Astrocyte (in vitro differentiated cells and primary cell): ENCODE results near the gene APLP1. TPM values are rescaled to one million over a fixed set of nuclear protein-coding genes. Genes with fewer than 3 reads are reported as not detected.

Experiments
- DNase-seq: peaks from one replicate; pipeline ENCODE4 v3.0.0-alpha.2; 2010; ENCODE audit warnings: low read depth
- FAIRE-seq: peaks from 2 replicates; lab custom pipeline; 2011; peaks lifted over from hg19 to GRCh38; lab: Jason Lieb, UNC
- H2AFZ ChIP-seq: 2 replicates; pipeline ENCODE4 v1.6.0; 2012; ENCODE audit warnings: low read depth, low read length, inconsistent platforms
- H3K27ac ChIP-seq: 2 replicates; pipeline ENCODE4 v1.5.1; 2011; ENCODE audit warnings: low read depth, low read length, inconsistent platforms
- H3K27me3 ChIP-seq: 2 replicates; pipeline ENCODE4 v1.6.0; 2011; ENCODE audit warnings: low read length, inconsistent platforms; ENCODE audit not compliant: insufficient read depth
- H3K36me3 ChIP-seq: 2 replicates; pipeline ENCODE4 v1.5.1; 2011; ENCODE audit warnings: low read length, inconsistent platforms; ENCODE audit not compliant: insufficient read depth
- H3K4me1 ChIP-seq: 2 replicates; pipeline ENCODE4 v1.5.1; 2011; ENCODE audit warnings: low read length, inconsistent platforms; ENCODE audit not compliant: insufficient read depth
- H3K4me2 ChIP-seq: 2 replicates; pipeline ENCODE4 v1.6.0; 2012; ENCODE audit warnings: low read length, inconsistent platforms
- H3K4me3 ChIP-seq: 2 replicates; pipeline ENCODE4 v1.5.1; 2011; ENCODE audit warnings: low read depth, mild to moderate bottlenecking, low read length, inconsistent platforms; ENCODE audit not compliant: insufficient read depth
- H3K79me2 ChIP-seq: 2 replicates; pipeline ENCODE4 v1.6.0; 2012; ENCODE audit warnings: mild to moderate bottlenecking, low read length, inconsistent platforms; ENCODE audit not compliant: insufficient read depth
- H3K9ac ChIP-seq: 2 replicates; pipeline ENCODE4 v1.6.0; 2012; ENCODE audit warnings: mild to moderate bottlenecking, low read length, inconsistent platforms
- H3K9me3 ChIP-seq: 2 replicates; pipeline ENCODE4 v1.5.1; 2012; ENCODE audit warnings: low read depth, mild to moderate bottlenecking, low read length, inconsistent platforms; ENCODE audit not compliant: insufficient read depth
- H4K20me1 ChIP-seq: 2 replicates; pipeline ENCODE4 v1.6.0; 2012; ENCODE audit warnings: low read length, inconsistent platforms; ENCODE audit not compliant: insufficient read depth
- H3K27ac Mint-ChIP-seq: one replicate; pipeline ENCODE4 v1.8.0; 2021; ENCODE audit warnings: mild to moderate bottlenecking, mixed read lengths; ENCODE audit not compliant: unreplicated experiment
- H3K27me3 Mint-ChIP-seq: one replicate; pipeline ENCODE4 v1.8.0; 2021; ENCODE audit warnings: low read depth, mixed read lengths; ENCODE audit not compliant: unreplicated experiment
- H3K36me3 Mint-ChIP-seq: one replicate; pipeline ENCODE4 v1.8.0; 2021; ENCODE audit warnings: low read depth, mixed read lengths; ENCODE audit not compliant: unreplicated experiment
- H3K4me1 Mint-ChIP-seq: one replicate; pipeline ENCODE4 v1.8.0; 2021; ENCODE audit warnings: low read depth, mixed read lengths; ENCODE audit not compliant: unreplicated experiment
- H3K4me3 Mint-ChIP-seq: one replicate; pipeline ENCODE4 v1.8.0; 2021; ENCODE audit warnings: mild to moderate bottlenecking, moderate library complexity, mixed read lengths; ENCODE audit not compliant: unreplicated experiment
- H3K9me3 Mint-ChIP-seq: one replicate; pipeline ENCODE4 v1.8.0; 2021; ENCODE audit warnings: mild to moderate bottlenecking, mixed read lengths; ENCODE audit not compliant: unreplicated experiment
- CTCF ChIP-seq: IDR thresholded peaks from 2 replicates; pipeline ENCODE4 v1.5.1; 2011; ENCODE audit warnings: low read depth, mild to moderate bottlenecking, inconsistent platforms, low read length, moderate library complexity; ENCODE audit not compliant: insufficient read depth
- EZH2 ChIP-seq: IDR thresholded peaks from 2 replicates; pipeline ENCODE4 v1.6.1; 2012; ENCODE audit warnings: mild to moderate bottlenecking, low read length, inconsistent platforms; ENCODE audit not compliant: insufficient read depth
- total RNA-seq: library from RNA; stranded (reverse); gene quantifications from 2 replicates; pipeline ENCODE4 v1.2.1, GENCODE V29; 2021

Gene APLP1
- total RNA-seq, 1 donor from 2014 or later = 69.4 TPM

GRCh38 chr19:35915443-35915842, 47.1 kb downstream of the APLP1 start:
- no peaks in the 10 kb centered on the region for H3K4me1 Mint-ChIP-seq
- Histone ChIP-seq H3K4me3 (no peak overlapping the region), H2AFZ (no peak overlapping the region), H3K4me2 (no peak overlapping the region), H3K79me2 (no peaks in the 10 kb centered on the region), H3K9ac (no peak overlapping the region), H3K27ac (no peak overlapping the region), H3K27me3 (no peaks in the 10 kb centered on the region), H3K36me3 (no peaks in the 10 kb centered on the region), H4K20me1 (no peaks in the 10 kb centered on the region), H3K4me1 (peaks cover 6% of the 10 kb centered on the region), H3K9me3 (no peaks in the 10 kb centered on the region)
- no peaks in the 10 kb centered on the region for H3K27me3 Mint-ChIP-seq
- no peak for DNase-seq
- H3K4me3 Mint-ChIP-seq = no peak overlapping the region
- H3K9me3 Mint-ChIP-seq = no peaks in the 10 kb centered on the region
- no peaks in the 10 kb centered on the region for H3K36me3 Mint-ChIP-seq
- TF ChIP-seq CTCF (no peak), EZH2 (no peak)
- FAIRE-seq = no peak
- no peak overlapping the region for H3K27ac Mint-ChIP-seq

GRCh38 chr19:35919306-35919705, 50.9 kb downstream of the APLP1 start:
- no peaks in the 10 kb centered on the region for H3K79me2 ChIP-seq
- H3K4me1 Mint-ChIP-seq = no peaks in the 10 kb centered on the region
- TF ChIP-seq EZH2 = no peak
- no peak for TF ChIP-seq CTCF
- H3K27ac Mint-ChIP-seq = no peak overlapping the region
- no peaks in the 10 kb centered on the region for H3K9me3 ChIP-seq
- no peaks in the 10 kb centered on the region for H4K20me1 ChIP-seq
- no peaks in the 10 kb centered on the region for H3K4me1 ChIP-seq
- no peak overlapping the region for H2AFZ ChIP-seq
- H3K9me3 Mint-ChIP-seq = no peaks in the 10 kb centered on the region
- no peaks in the 10 kb centered on the region for H3K36me3 Mint-ChIP-seq
- no peak overlapping the region for H3K4me2 ChIP-seq
- H3K9ac ChIP-seq = no peak overlapping the region
- no peak overlapping the region for H3K27ac ChIP-seq
- H3K4me3 Mint-ChIP-seq = no peak overlapping the region
- DNase-seq (no peak), FAIRE-seq (no peak)
- H3K27me3 Mint-ChIP-seq = no peaks in the 10 kb centered on the region
- H3K4me3 ChIP-seq = no peak overlapping the region
- H3K36me3 ChIP-seq = no peaks in the 10 kb centered on the region
- H3K27me3 ChIP-seq = no peaks in the 10 kb centered on the region

- DNase-seq (no peak), FAIRE-seq (no peak)
- Histone ChIP-seq H3K4me1 (no peaks in the 10 kb centered on the region), H3K9ac (no peak overlapping the region), H3K9me3 (no peaks in the 10 kb centered on the region), H3K36me3 (no peaks in the 10 kb centered on the region), H4K20me1 (no peaks in the 10 kb centered on the region), H3K79me2 (no peaks in the 10 kb centered on the region), H3K27ac (no peak overlapping the region), H3K4me2 (no peak overlapping the region), H2AFZ (no peak overlapping the region), H3K27me3 (peaks cover 8% of the 10 kb centered on the region), H3K4me3 (no peak overlapping the region)
- Mint-ChIP-seq H3K27me3 (peaks cover 2% of the 10 kb centered on the region), H3K9me3 (peaks cover 11% of the 10 kb centered on the region), H3K27ac (no peak overlapping the region), H3K36me3 (no peaks in the 10 kb centered on the region), H3K4me1 (no peaks in the 10 kb centered on the region), H3K4me3 (no peak overlapping the region)
- no peak for TF ChIP-seq EZH2
- TF ChIP-seq CTCF = no peak
Measured at GRCh38 chr19:35921012-35921411, 52.6 kb downstream of the APLP1 start.
